Measurements from ENCODE around the gene APLF.

DNA sequence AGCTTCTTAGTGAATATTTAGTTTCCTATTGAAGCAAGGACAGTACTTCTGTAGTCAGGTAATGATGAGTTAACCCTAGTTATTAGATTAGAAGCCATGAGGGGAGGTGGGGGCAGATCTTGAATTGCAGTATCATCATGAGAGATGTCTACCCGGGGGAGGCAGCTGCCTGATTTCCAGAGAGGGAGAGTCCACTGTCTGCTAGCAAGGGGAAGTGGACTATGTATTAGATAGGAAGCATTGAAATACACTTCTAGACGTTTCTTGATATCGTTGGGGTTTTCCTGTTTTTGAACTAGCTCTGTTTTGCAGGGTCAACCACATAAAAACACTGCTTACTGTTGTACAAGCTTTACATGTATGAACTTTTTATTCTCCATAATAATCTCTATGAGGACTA lies 38.8 kb downstream of the APLF start:
- no peak for TF ChIP-seq CTCF (IDR thresholded peaks at IDR 0.05; ENCODE audit: poor library complexity)
- no peak for TF ChIP-seq EZH2phosphoT487 (IDR thresholded peaks at IDR 0.05; ENCODE audit: low read depth, severe bottlenecking, unreplicated experiment)
